AG04450 (cell line): ENCODE results near the gene EIF2B1. TPM values are rescaled to one million over a fixed set of nuclear protein-coding genes. Genes with fewer than 3 reads are reported as not detected.

Experiments used
- CTCF ChIA-PET: fragments of 300-600, 350-600 bp; formaldehyde crosslinking; extraction: SDS; loops from one replicate; lab custom pipeline; 2022; ENCODE audit warnings: antibody characterized with exemption, inconsistent platforms; lab: Charles Lee
- POLR2A ChIA-PET: fragments of 350-600 bp; formaldehyde crosslinking; extraction: SDS; loops from one replicate; lab custom pipeline; 2021; ENCODE audit warnings: antibody characterized with exemption, inconsistent platforms; lab: Yijun Ruan, JAX
- DNase-seq: peaks from one replicate; pipeline ENCODE4 v3.0.0-alpha.2; 2011; ENCODE audit warnings: low read depth, low spot score
- H3K27ac ChIP-seq: one replicate; pipeline ENCODE4 v1.5.1; 2012; ENCODE audit warnings: low read depth, low read length, control low read depth
- H3K27me3 ChIP-seq: one replicate; pipeline ENCODE4 v1.6.0; 2012; ENCODE audit warnings: low read length; ENCODE audit not compliant: control insufficient read depth, insufficient read depth
- H3K4me3 ChIP-seq: 2 replicates; pipeline ENCODE4 v1.5.1; 2011; ENCODE audit warnings: mild to moderate bottlenecking, low read depth, low read length, control low read depth
- H3K9me3 ChIP-seq: 2 replicates; pipeline ENCODE4 v1.5.1; 2012; ENCODE audit warnings: low read length; ENCODE audit not compliant: control insufficient read depth, insufficient read depth
- polyA plus RNA-seq: library from polyadenylated mRNA; depleted of rRNA; stranded (reverse); fragments of >200 nt; gene quantifications from 2 replicates; pipeline ENCODE4 v1.2.3, GENCODE V29; 2011
- TF ChIP-seq, protein P1 (sequence below): IDR thresholded peaks from 2 replicates; pipeline ENCODE4 v1.5.1; 2011; ENCODE audit warnings: low read depth, low read length, control low read depth, inconsistent platforms

The EIF2B1 gene
- polyA plus RNA-seq, 1 experiment = 36.6 TPM

- ChIA-PET CTCF (no interaction called here), POLR2A (no interaction called here)
- no peak for DNase-seq
- TF ChIP-seq, protein P1, sequence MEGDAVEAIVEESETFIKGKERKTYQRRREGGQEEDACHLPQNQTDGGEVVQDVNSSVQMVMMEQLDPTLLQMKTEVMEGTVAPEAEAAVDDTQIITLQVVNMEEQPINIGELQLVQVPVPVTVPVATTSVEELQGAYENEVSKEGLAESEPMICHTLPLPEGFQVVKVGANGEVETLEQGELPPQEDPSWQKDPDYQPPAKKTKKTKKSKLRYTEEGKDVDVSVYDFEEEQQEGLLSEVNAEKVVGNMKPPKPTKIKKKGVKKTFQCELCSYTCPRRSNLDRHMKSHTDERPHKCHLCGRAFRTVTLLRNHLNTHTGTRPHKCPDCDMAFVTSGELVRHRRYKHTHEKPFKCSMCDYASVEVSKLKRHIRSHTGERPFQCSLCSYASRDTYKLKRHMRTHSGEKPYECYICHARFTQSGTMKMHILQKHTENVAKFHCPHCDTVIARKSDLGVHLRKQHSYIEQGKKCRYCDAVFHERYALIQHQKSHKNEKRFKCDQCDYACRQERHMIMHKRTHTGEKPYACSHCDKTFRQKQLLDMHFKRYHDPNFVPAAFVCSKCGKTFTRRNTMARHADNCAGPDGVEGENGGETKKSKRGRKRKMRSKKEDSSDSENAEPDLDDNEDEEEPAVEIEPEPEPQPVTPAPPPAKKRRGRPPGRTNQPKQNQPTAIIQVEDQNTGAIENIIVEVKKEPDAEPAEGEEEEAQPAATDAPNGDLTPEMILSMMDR = no peak
- Histone ChIP-seq H3K4me3 (no peak overlapping the region), H3K27ac (no peak overlapping the region), H3K27me3 (no peaks in the 10 kb centered on the region), H3K9me3 (no peaks in the 10 kb centered on the region)
These were observed 14.9 kb upstream of the EIF2B1 start for GRCh38 chr12:123648401-123648800.

DNA sequence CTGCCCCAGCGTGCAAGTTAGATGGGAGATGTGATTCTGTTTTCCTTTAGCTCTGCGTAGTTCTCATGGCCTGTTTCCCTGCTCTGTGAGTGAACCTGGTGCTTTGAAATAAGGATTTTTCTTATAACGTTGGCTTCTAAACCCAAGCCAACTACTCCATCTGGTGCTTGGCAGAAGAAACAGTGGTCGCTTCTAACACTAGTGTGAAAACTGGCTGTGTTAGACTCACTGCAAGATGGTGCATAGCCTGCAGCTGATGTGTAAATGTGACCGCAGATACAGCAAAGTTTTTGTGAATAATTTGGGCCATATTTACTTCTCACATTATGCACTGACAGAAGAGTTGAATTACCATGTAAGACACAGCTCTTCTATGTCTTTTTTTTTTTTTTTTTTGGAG is 12.4 kb upstream of the EIF2B1 start:
- CTCF ChIA-PET = interaction anchor here (0.6 kb wide), 1 partner anchor 260 kb away, joined by 4 read pairs; no protein-coding TSS in a partner anchor
- Histone ChIP-seq H3K9me3 (no peaks in the 10 kb centered on the region), H3K27me3 (no peaks in the 10 kb centered on the region), H3K27ac (no peak overlapping the region), H3K4me3 (no peak overlapping the region)
- TF ChIP-seq, protein P1 = no peak
- no peak for DNase-seq
- POLR2A ChIA-PET = no interaction called here

GRCh38 chr12:123645380-123645779 is 11.9 kb upstream of the EIF2B1 start:
- ChIA-PET CTCF (interaction anchor here (0.6 kb wide), 1 partner anchor 260 kb away, joined by 4 read pairs; no protein-coding TSS in a partner anchor), POLR2A (no interaction called here)
- Histone ChIP-seq H3K27ac (no peak overlapping the region), H3K27me3 (no peaks in the 10 kb centered on the region), H3K4me3 (no peak overlapping the region), H3K9me3 (no peaks in the 10 kb centered on the region)
- DNase-seq = no peak
- TF ChIP-seq, protein P1 = no peak

- Histone ChIP-seq H3K27me3 (no peaks in the 10 kb centered on the region), H3K27ac (no peak overlapping the region), H3K9me3 (no peaks in the 10 kb centered on the region), H3K4me3 (no peak overlapping the region)
- no peak for DNase-seq
- POLR2A ChIA-PET = no interaction called here
- TF ChIP-seq, protein P1 = no peak
- CTCF ChIA-PET = no interaction called here
These were observed 10.4 kb upstream of the EIF2B1 start for GRCh38 chr12:123643911-123644310.

- ChIA-PET POLR2A (interaction anchor here (0.8 to 1.0 kb wide), 2 partner anchors 32 to 78 kb away, joined by 4 to 7 read pairs; partner anchors contain the start of genes ATP6V0A2 and DDX55), CTCF (no interaction called here)
- H3K9me3 ChIP-seq = no peaks in the 10 kb centered on the region; the same call in 1 of the 2 replicates
- TF ChIP-seq, protein P1 = no peak
- H3K27ac ChIP-seq = peak overlapping the region; percentile 65
- no peak for DNase-seq
- H3K27me3 ChIP-seq = no peaks in the 10 kb centered on the region
- peak overlapping the region; percentile 95 for H3K4me3 ChIP-seq
These were observed 666 bp upstream of the EIF2B1 start for GRCh38 chr12:123634142-123634561.
